GM12864 (cell line): ENCODE results near the gene MCTP2.

Source experiments
- DNase-seq: peaks from one replicate; pipeline ENCODE4 v3.0.0-alpha.2; 2011; ENCODE audit warnings: low read depth
- H3K4me3 ChIP-seq: 2 replicates; pipeline ENCODE4 v1.5.1; 2011; ENCODE audit warnings: mild to moderate bottlenecking, low read depth, low read length, control low read depth
- TF ChIP-seq, protein P1 (sequence below): IDR thresholded peaks from 2 replicates; pipeline ENCODE4 v1.5.1; 2011; ENCODE audit warnings: low read depth, mild to moderate bottlenecking, moderate library complexity, low read length, control low read depth, inconsistent platforms; ENCODE audit errors: missing control alignments

MCTP2 gene

DNA sequence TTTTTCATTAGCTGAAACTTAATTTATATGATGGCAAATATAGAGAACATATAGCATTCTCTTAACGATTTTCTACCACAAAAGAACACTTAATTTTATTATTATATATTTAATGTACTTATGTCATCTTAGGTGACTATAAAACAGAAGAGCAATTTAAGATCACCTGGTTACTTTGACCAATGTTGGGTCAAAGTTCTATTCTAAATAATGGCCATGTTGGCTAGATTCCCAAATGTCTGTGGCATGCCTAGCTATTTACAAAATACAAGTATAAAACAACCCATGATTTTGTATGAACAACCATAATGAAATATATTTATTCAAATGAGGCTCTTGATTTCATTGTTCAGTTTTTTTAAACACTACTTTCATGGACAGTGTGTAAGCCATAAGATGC is 200.9 kb downstream of the MCTP2 start:
- DNase-seq = no peak
- H3K4me3 ChIP-seq = no peak overlapping the region
- TF ChIP-seq, protein P1, sequence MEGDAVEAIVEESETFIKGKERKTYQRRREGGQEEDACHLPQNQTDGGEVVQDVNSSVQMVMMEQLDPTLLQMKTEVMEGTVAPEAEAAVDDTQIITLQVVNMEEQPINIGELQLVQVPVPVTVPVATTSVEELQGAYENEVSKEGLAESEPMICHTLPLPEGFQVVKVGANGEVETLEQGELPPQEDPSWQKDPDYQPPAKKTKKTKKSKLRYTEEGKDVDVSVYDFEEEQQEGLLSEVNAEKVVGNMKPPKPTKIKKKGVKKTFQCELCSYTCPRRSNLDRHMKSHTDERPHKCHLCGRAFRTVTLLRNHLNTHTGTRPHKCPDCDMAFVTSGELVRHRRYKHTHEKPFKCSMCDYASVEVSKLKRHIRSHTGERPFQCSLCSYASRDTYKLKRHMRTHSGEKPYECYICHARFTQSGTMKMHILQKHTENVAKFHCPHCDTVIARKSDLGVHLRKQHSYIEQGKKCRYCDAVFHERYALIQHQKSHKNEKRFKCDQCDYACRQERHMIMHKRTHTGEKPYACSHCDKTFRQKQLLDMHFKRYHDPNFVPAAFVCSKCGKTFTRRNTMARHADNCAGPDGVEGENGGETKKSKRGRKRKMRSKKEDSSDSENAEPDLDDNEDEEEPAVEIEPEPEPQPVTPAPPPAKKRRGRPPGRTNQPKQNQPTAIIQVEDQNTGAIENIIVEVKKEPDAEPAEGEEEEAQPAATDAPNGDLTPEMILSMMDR = no peak

DNA sequence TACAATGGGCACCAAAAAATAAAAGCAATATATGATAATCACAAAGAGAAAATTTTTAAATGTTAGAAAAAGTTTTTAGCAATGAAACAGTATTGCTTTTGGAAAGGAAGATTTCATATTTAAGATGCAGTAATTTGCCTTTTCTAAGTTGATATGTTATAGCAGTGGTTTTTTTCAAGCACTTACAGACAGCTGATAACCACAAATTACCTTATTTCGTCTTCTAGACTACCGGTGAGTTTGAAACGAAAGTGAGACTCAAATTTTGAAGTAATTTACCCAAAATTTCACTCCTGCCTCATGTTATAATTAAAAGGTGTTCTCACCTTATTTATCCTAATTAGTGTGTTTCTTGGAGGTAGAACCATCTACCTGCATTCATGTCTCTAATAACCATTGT is 207.8 kb downstream of the MCTP2 start:
- DNase-seq = no peak

GRCh38 chr15:94441760-94442159 is 210.4 kb downstream of the MCTP2 start:
- DNase-seq = no peak
- TF ChIP-seq, protein P1 = no peak
- H3K4me3 ChIP-seq = no peak overlapping the region

More for the DNA sequence above, 207.8 kb downstream of the MCTP2 start:
- TF ChIP-seq, protein P1 = no peak
- no peak overlapping the region for H3K4me3 ChIP-seq

- no peak overlapping the region for H3K4me3 ChIP-seq
- TF ChIP-seq, protein P1 = no peak
- DNase-seq = no peak
These were observed 211.1 kb downstream of the MCTP2 start for GRCh38 chr15:94442480-94442879.

DNA sequence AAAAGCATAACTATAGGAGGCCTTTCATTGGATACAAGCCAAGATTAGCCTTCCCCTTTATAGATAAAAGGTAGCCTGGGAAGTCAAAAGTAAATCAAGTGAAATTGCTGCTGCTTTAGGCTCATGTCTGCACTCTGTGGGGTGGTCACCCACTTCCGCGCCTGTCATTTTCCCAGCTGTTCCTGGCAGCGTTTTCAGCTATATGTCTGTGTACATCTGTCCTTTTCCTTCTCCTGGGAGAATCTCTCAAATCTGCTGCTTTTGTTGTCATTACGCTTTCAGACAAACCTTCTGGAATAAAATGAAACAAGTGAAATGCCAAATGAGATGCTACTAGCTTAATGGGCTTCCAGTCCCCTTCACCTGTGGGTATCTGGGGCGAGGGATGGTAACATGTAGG is 211.8 kb downstream of the MCTP2 start:
- H3K4me3 ChIP-seq = no peak overlapping the region
- TF ChIP-seq, protein P1 = no peak
- DNase-seq = no peak

GRCh38 chr15:94445566-94446160 is 214.3 kb downstream of the MCTP2 start:
- no peak overlapping the region for H3K4me3 ChIP-seq
- TF ChIP-seq, protein P1 = no peak
- no peak for DNase-seq

- no peak overlapping the region for H3K4me3 ChIP-seq
- TF ChIP-seq, protein P1 = no peak
- no peak for DNase-seq
These were observed 215.1 kb downstream of the MCTP2 start for GRCh38 chr15:94446441-94446840.
